ENCODE measurements around the gene CORT.
A peak's percentile ranks its signal among the peaks of the same experiment; 100 is the strongest.
"Not testable (repeated sequence)": the region's sequence is repeated elsewhere in the genome, so short reads cannot be mapped to it uniquely, and the experiment has no call there.

Gene CORT

GRCh38 chr1:10456661-10457060 lies 6.8 kb downstream of the CORT start:
- Histone ChIP-seq H3K9ac (ENCODE audit: low read length) (peak overlapping the region; percentile 6; the same call in 1 of the 2 replicates), H3K27ac (ENCODE audit: low read length) (peak overlapping the region; percentile 48; the same call in 1 of the 2 replicates)

GRCh38 chr1:10457462-10457861 lies 7.6 kb downstream of the CORT start:
- peaks cover 19% of the 10 kb centered on the region for H3F3A ChIP-seq (ENCODE audit: insufficient read depth, low read length)
- H3K9me3 ChIP-seq (replicated peaks; ENCODE audit: insufficient read depth, low read length); H4K20me1 ChIP-seq (ENCODE audit: insufficient read depth, low read length); H3K27me3 ChIP-seq (replicated peaks; ENCODE audit: insufficient read depth, low read length); H3K36me3 ChIP-seq (replicated peaks; ENCODE audit: insufficient read depth, low read length); H3K9ac ChIP-seq (ENCODE audit: low read length); H3K9me2 ChIP-seq (replicated peaks; ENCODE audit: insufficient read depth, low read length); H3K79me2 ChIP-seq (ENCODE audit: low read length): not testable (repeated sequence)
- peak overlapping the region; percentile 49; the same call in 1 of the 2 replicates for H3K4me2 ChIP-seq (ENCODE audit: low read depth, low read length)
- H3K4me3 ChIP-seq (ENCODE audit: low read length), result peak overlapping the region; percentile 36; the same call in 1 of the 2 replicates
- DNase-seq, result peak; percentile 76
- peak overlapping the region; percentile 35; the same call in 1 of the 2 replicates for H2AFZ ChIP-seq (ENCODE audit: low read length)
- H3K27ac ChIP-seq (ENCODE audit: low read length), result peak overlapping the region; percentile 48; the same call in 1 of the 2 replicates
- H3K4me1 ChIP-seq (ENCODE audit: low read length), result peaks cover 12% of the 10 kb centered on the region

More at GRCh38 chr1:10456661-10457060, 6.8 kb downstream of the CORT start:
- peak overlapping the region; percentile 49 for H3K4me2 ChIP-seq (ENCODE audit: low read depth, low read length)
- H4K20me1 ChIP-seq (ENCODE audit: insufficient read depth, low read length), result no peaks in the 10 kb centered on the region
- no peaks in the 10 kb centered on the region for H3K79me2 ChIP-seq (ENCODE audit: low read length)
- TF ChIP-seq CTCF (IDR thresholded peaks at IDR 0.05; ENCODE audit: low read length) (no peak), EZH2 (optimal IDR thresholded peaks at IDR 0.05; ENCODE audit: low read depth, low read length) (no peak), EZH2phosphoT487 (IDR thresholded peaks at IDR 0.05; ENCODE audit: low read length) (no peak)
- peaks cover 12% of the 10 kb centered on the region for H3K4me1 ChIP-seq (ENCODE audit: low read length)
- H2AFZ ChIP-seq (ENCODE audit: low read length), result peak overlapping the region; percentile 3; the same call in 1 of the 2 replicates
- H3K4me3 ChIP-seq (ENCODE audit: low read length), result peak overlapping the region; percentile 36
- H3K9me3 ChIP-seq (replicated peaks; ENCODE audit: insufficient read depth, low read length), result no peaks in the 10 kb centered on the region
- H3K27me3 ChIP-seq (replicated peaks; ENCODE audit: insufficient read depth, low read length), result no peaks in the 10 kb centered on the region
- DNase-seq, result peak; percentile 55
- peaks cover 19% of the 10 kb centered on the region for H3F3A ChIP-seq (ENCODE audit: insufficient read depth, low read length)
- H3K36me3 ChIP-seq (replicated peaks; ENCODE audit: insufficient read depth, low read length), result no peaks in the 10 kb centered on the region
- no peaks in the 10 kb centered on the region for H3K9me2 ChIP-seq (replicated peaks; ENCODE audit: insufficient read depth, low read length)

- Histone ChIP-seq H3K4me2 (ENCODE audit: low read depth, low read length) (peak overlapping the region; percentile 49; the same call in 1 of the 2 replicates), H3K4me3 (ENCODE audit: low read length) (no peak overlapping the region), H3K27ac (ENCODE audit: low read length) (peak overlapping the region; percentile 48; the same call in 1 of the 2 replicates), H3K27me3 (replicated peaks; ENCODE audit: insufficient read depth, low read length) (no peaks in the 10 kb centered on the region), H3K9me2 (replicated peaks; ENCODE audit: insufficient read depth, low read length) (no peaks in the 10 kb centered on the region), H2AFZ (ENCODE audit: low read length) (peak overlapping the region; percentile 35; the same call in 1 of the 2 replicates), H3K36me3 (replicated peaks; ENCODE audit: insufficient read depth, low read length) (no peaks in the 10 kb centered on the region), H3K4me1 (ENCODE audit: low read length) (peaks cover 12% of the 10 kb centered on the region), H3K9ac (ENCODE audit: low read length) (no peak overlapping the region), H3K9me3 (replicated peaks; ENCODE audit: insufficient read depth, low read length) (no peaks in the 10 kb centered on the region), H4K20me1 (ENCODE audit: insufficient read depth, low read length) (no peaks in the 10 kb centered on the region), H3F3A (ENCODE audit: insufficient read depth, low read length) (peaks cover 19% of the 10 kb centered on the region), H3K79me2 (ENCODE audit: low read length) (no peaks in the 10 kb centered on the region)
- TF ChIP-seq EZH2 (optimal IDR thresholded peaks at IDR 0.05; ENCODE audit: low read depth, low read length) (no peak), EZH2phosphoT487 (IDR thresholded peaks at IDR 0.05; ENCODE audit: low read length) (no peak), CTCF (IDR thresholded peaks at IDR 0.05; ENCODE audit: low read length) (no peak)
- no peak for DNase-seq
Observed at GRCh38 chr1:10457875-10458274, 8.0 kb downstream of the CORT start.

GRCh38 chr1:10459184-10459583 lies 9.4 kb downstream of the CORT start:
- Histone ChIP-seq H3F3A (ENCODE audit: insufficient read depth, low read length) (peaks cover 19% of the 10 kb centered on the region), H3K79me2 (ENCODE audit: low read length) (no peaks in the 10 kb centered on the region), H3K4me1 (ENCODE audit: low read length) (peaks cover 12% of the 10 kb centered on the region), H2AFZ (ENCODE audit: low read length) (no peak overlapping the region), H4K20me1 (ENCODE audit: insufficient read depth, low read length) (no peaks in the 10 kb centered on the region), H3K9me3 (replicated peaks; ENCODE audit: insufficient read depth, low read length) (no peaks in the 10 kb centered on the region), H3K27ac (ENCODE audit: low read length) (no peak overlapping the region), H3K27me3 (replicated peaks; ENCODE audit: insufficient read depth, low read length) (no peaks in the 10 kb centered on the region), H3K36me3 (replicated peaks; ENCODE audit: insufficient read depth, low read length) (no peaks in the 10 kb centered on the region), H3K4me2 (ENCODE audit: low read depth, low read length) (no peak overlapping the region), H3K4me3 (ENCODE audit: low read length) (no peak overlapping the region), H3K9ac (ENCODE audit: low read length) (no peak overlapping the region), H3K9me2 (replicated peaks; ENCODE audit: insufficient read depth, low read length) (no peaks in the 10 kb centered on the region)
- TF ChIP-seq EZH2 (optimal IDR thresholded peaks at IDR 0.05; ENCODE audit: low read depth, low read length), result no peak
- TF ChIP-seq EZH2phosphoT487 (IDR thresholded peaks at IDR 0.05; ENCODE audit: low read length), result no peak
- no peak for TF ChIP-seq CTCF (IDR thresholded peaks at IDR 0.05; ENCODE audit: low read length)
- DNase-seq, result no peak
